Motor neuron (in vitro differentiated cells): ENCODE measurements around the gene PHC2. TPM values are rescaled to one million over a fixed set of nuclear protein-coding genes. Genes with fewer than 3 reads are reported as not detected.

Experiments used
- ATAC-seq, 8 experiments: fragments of 200-7000 bp; cut with Tn5 transposase; replicated peaks in 6 of 8; 2 replicates each; pipeline ENCODE4 v1.8.0; 2021; ENCODE audit warnings: mild to moderate bottlenecking in 8 of 8, moderate library complexity in 8 of 8
- H3K27ac ChIP-seq, 2 donors: fragments of 250-450 bp; sonication (Bioruptor Pico); 2 replicates each; pipeline ENCODE4 v1.9.0; 2021; ENCODE audit warnings: antibody characterized with exemption in 2 of 2, mild to moderate bottlenecking in 2 of 2, moderate library complexity in 1 of 2
- H3K4me1 ChIP-seq, 2 donors: fragments of 250-450 bp; sonication (Bioruptor Pico); replicated peaks in 1 of 2; 2 replicates each; pipeline ENCODE4 v1.6.1; 2021; ENCODE audit warnings: antibody characterized with exemption in 2 of 2, mild to moderate bottlenecking in 2 of 2, moderate library complexity in 1 of 2
- H3K4me3 ChIP-seq, 5 donors: fragments of 250-450 bp; sonication (Bioruptor Pico); 2 replicates each; pipeline ENCODE4 v1.9.0; 2021; ENCODE audit warnings: antibody characterized with exemption in 5 of 5, mild to moderate bottlenecking in 5 of 5, moderate library complexity in 4 of 5
- WGBS, 10 experiments: fragments of 450-650 bp; shearing (Covaris generic); methylation state at CpG; one replicate each; pipeline ENCODE4 v1.0.0; 2022; 5-methylcytosine and 5-hydroxymethylcytosine counted together
- in situ Hi-C, 9 experiments: fragments of 400-800 bp; cut with MboI; loops; one replicate each; pipeline ENCODE4 v1.15.0; 2021; ENCODE audit warnings: low sequenced_read_pairs in 9 of 9, low pct_unique_long_range_greater_than_20kb in 2 of 9; ENCODE audit not compliant: unreplicated experiment in 9 of 9
- total RNA-seq, 8 experiments: library from RNA; unstranded; fragments of 300-600 nt; gene quantifications; 2 replicates each; pipeline versions ENCODE4 v1.2.3 to v1.2.4, GENCODE V29; 2022

Gene PHC2
- total RNA-seq, 8 experiments from 2014 or later = 42.0 to 256 (median 89.5) TPM

GRCh38 chr1:33378976-33379375, 51.9 kb downstream of the PHC2 start:
- Histone ChIP-seq H3K4me1 (peaks cover 38 to 59% of the 10 kb centered on the region in 2 donors), H3K27ac (no peak overlapping the region), H3K4me3 (no peak overlapping the region)
- peak in 6 of 8 experiments; percentile 26 to 64 (median 31) for ATAC-seq
- in situ Hi-C loops = no loop called here
- WGBS, 10 experiments = 60 to 80% methylated on average over 1 to 2 of the region's 5 CpGs; no CpG with 5 or more reads in 8 of the 10 experiments

GRCh38 chr1:33378524-33378923, 52.4 kb downstream of the PHC2 start:
- 0 to 67% (median 50%) methylated on average over 1 of the region's 1 CpG; no CpG with 5 or more reads in 3 of the 10 experiments for WGBS, 10 experiments
- Histone ChIP-seq H3K27ac (no peak overlapping the region), H3K4me3 (no peak overlapping the region), H3K4me1 (peaks cover 36 to 55% of the 10 kb centered on the region in 2 donors)
- peak in 4 of 8 experiments; percentile 34 to 63 (median 56) for ATAC-seq
- in situ Hi-C loops = no loop called here

- Histone ChIP-seq H3K4me1 (peaks cover 32 to 47% of the 10 kb centered on the region in 2 donors), H3K27ac (no peak overlapping the region), H3K4me3 (no peak overlapping the region)
- 0 to 83% (median 43%) methylated on average over 1 of the region's 1 CpG; no CpG with 5 or more reads in 3 of the 10 experiments for WGBS, 10 experiments
- in situ Hi-C loops = no loop called here
- ATAC-seq = peak in 3 of 8 experiments; percentile 49 to 73 (median 50)
Observed at GRCh38 chr1:33377756-33378155, 53.1 kb downstream of the PHC2 start.

GRCh38 chr1:33377013-33377412, 53.9 kb downstream of the PHC2 start:
- no peak for ATAC-seq
- Histone ChIP-seq H3K4me1 (peaks cover 25 to 39% of the 10 kb centered on the region in 2 donors), H3K27ac (no peak overlapping the region), H3K4me3 (no peak overlapping the region)
- in situ Hi-C loops = no loop called here
- WGBS, 10 experiments = 89 to 100% (median 100%) methylated on average over 1 of the region's 1 CpG; no CpG with 5 or more reads in 4 of the 10 experiments

GRCh38 chr1:33375316-33375715, 55.6 kb downstream of the PHC2 start:
- H3K27ac ChIP-seq = no peak overlapping the region
- in situ Hi-C loops = no loop called here

GRCh38 chr1:33374336-33375105, 56.4 kb downstream of the PHC2 start:
- no peak for ATAC-seq
- Histone ChIP-seq H3K4me3 (no peak overlapping the region), H3K27ac (no peak overlapping the region), H3K4me1 (peaks cover 18 to 26% of the 10 kb centered on the region in 2 donors)
- WGBS, 10 experiments = 49 to 97% (median 86%) methylated on average over 1 to 5 of the region's 5 CpGs; no CpG with 5 or more reads in 1 of the 10 experiments
- in situ Hi-C loops = no loop called here

More at GRCh38 chr1:33375316-33375715, 55.6 kb downstream of the PHC2 start:
- Histone ChIP-seq H3K4me3 (no peak overlapping the region), H3K4me1 (peaks cover 22 to 34% of the 10 kb centered on the region in 2 donors)
- WGBS, 10 experiments = 80 to 100% (median 100%) methylated on average over 1 to 7 of the region's 9 CpGs; no CpG with 5 or more reads in 3 of the 10 experiments
- ATAC-seq = no peak

GRCh38 chr1:33373606-33374005, 57.3 kb downstream of the PHC2 start:
- peaks cover 13 to 20% of the 10 kb centered on the region in 2 donors for H3K4me1 ChIP-seq
- H3K27ac ChIP-seq = no peak overlapping the region
- in situ Hi-C loops = no loop called here
- no peak for ATAC-seq
- H3K4me3 ChIP-seq = no peak overlapping the region
- 27 to 91% (median 86%) methylated on average over 2 to 4 of the region's 4 CpGs; no CpG with 5 or more reads in 3 of the 10 experiments for WGBS, 10 experiments

- 63 to 83% (median 78%) methylated on average over 1 to 4 of the region's 4 CpGs; no CpG with 5 or more reads in 5 of the 10 experiments for WGBS, 10 experiments
Observed at GRCh38 chr1:33372677-33373076, 58.2 kb downstream of the PHC2 start.

GRCh38 chr1:33372162-33372561, 58.7 kb downstream of the PHC2 start:
- Histone ChIP-seq H3K4me1 (peaks cover 6 to 14% of the 10 kb centered on the region in 2 donors), H3K27ac (no peak overlapping the region), H3K4me3 (no peak overlapping the region)
- in situ Hi-C loops = no loop called here
- no peak for ATAC-seq
- WGBS, 10 experiments = 60 to 100% (median 92%) methylated on average over 1 to 11 of the region's 12 CpGs; no CpG with 5 or more reads in 4 of the 10 experiments

More at GRCh38 chr1:33372677-33373076, 58.2 kb downstream of the PHC2 start:
- Histone ChIP-seq H3K4me3 (no peak overlapping the region), H3K4me1 (peaks cover 5 to 14% of the 10 kb centered on the region in 2 donors), H3K27ac (no peak overlapping the region)
- in situ Hi-C loops = no loop called here
- ATAC-seq = peak in 1 of 8 experiments; percentile 16

GRCh38 chr1:33371334-33371733, 59.6 kb downstream of the PHC2 start:
- Histone ChIP-seq H3K4me1 (peaks cover 11 to 17% of the 10 kb centered on the region in 2 donors), H3K27ac (no peak overlapping the region), H3K4me3 (no peak overlapping the region)
- in situ Hi-C loops = no loop called here
- WGBS, 10 experiments = 0 to 100% (median 96%) methylated on average over 1 to 9 of the region's 9 CpGs; no CpG with 5 or more reads in 2 of the 10 experiments
- ATAC-seq = no peak

GRCh38 chr1:33370827-33371226, 60.1 kb downstream of the PHC2 start:
- in situ Hi-C loops = no loop called here
- ATAC-seq = no peak
- 41 to 91% (median 81%) methylated on average over 1 to 5 of the region's 5 CpGs; no CpG with 5 or more reads in 3 of the 10 experiments for WGBS, 10 experiments
- Histone ChIP-seq H3K4me1 (peaks cover 14 to 22% of the 10 kb centered on the region in 2 donors), H3K4me3 (no peak overlapping the region), H3K27ac (no peak overlapping the region)

- in situ Hi-C loops = no loop called here
- Histone ChIP-seq H3K4me3 (no peak overlapping the region), H3K4me1 (peaks cover 20 to 27% of the 10 kb centered on the region in 2 donors), H3K27ac (no peak overlapping the region)
- 25 to 100% (median 92%) methylated on average over 1 to 3 of the region's 4 CpGs; no CpG with 5 or more reads in 6 of the 10 experiments for WGBS, 10 experiments
- no peak for ATAC-seq
Observed at GRCh38 chr1:33370301-33370700, 60.6 kb downstream of the PHC2 start.

GRCh38 chr1:33369764-33370163, 61.1 kb downstream of the PHC2 start:
- H3K4me3 ChIP-seq = no peak overlapping the region
- WGBS, 10 experiments = 63 to 86% (median 82%) methylated on average over 1 to 2 of the region's 2 CpGs; no CpG with 5 or more reads in 6 of the 10 experiments
- no peak for ATAC-seq
- peaks cover 25 to 33% of the 10 kb centered on the region in 2 donors for H3K4me1 ChIP-seq
- in situ Hi-C loops = no loop called here
- H3K27ac ChIP-seq = no peak overlapping the region
